K562 (cell line): Measurements from ENCODE around the gene AURKB. TPM values are rescaled to one million over a fixed set of nuclear protein-coding genes. Genes with fewer than 3 reads are reported as not detected.

Experiments used
- C11orf30 ChIP-seq: fragments of 450-650 bp; IDR thresholded peaks from 2 replicates; pipeline ENCODE4 v1.6.1; 2016; ENCODE audit warnings: low read depth, mild to moderate bottlenecking
- CCAR2 ChIP-seq: fragments of 200-400 bp; formaldehyde crosslinking; IDR thresholded peaks from 2 replicates; pipeline ENCODE4 v1.6.1; 2017; ENCODE audit warnings: mild to moderate bottlenecking, low read depth, low read length
- HCFC1 ChIP-seq: IDR thresholded peaks from 2 replicates; pipeline ENCODE4 v1.6.1; 2012; ENCODE audit warnings: low read depth, low read length, improper control_type of control experiment
- HLTF ChIP-seq: fragments of 450-650 bp; IDR thresholded peaks from 2 replicates; pipeline ENCODE4 v1.6.1; 2016
- JUNB ChIP-seq: fragments of 450-650 bp; formaldehyde crosslinking; conservative IDR thresholded peaks from 2 replicates; pipeline ENCODE4 v1.4.0; 2020; ENCODE audit warnings: mild to moderate bottlenecking
- KDM2B ChIP-seq: fragments of 250-450 bp; sonication (Bioruptor Pico); IDR thresholded peaks from 2 replicates; pipeline ENCODE4 v1.8.0; 2021; ENCODE audit warnings: mild to moderate bottlenecking, moderate library complexity
- KLF13 ChIP-seq: fragments of 450-650 bp; IDR thresholded peaks from 2 replicates; pipeline ENCODE4 v1.6.1; 2016; ENCODE audit warnings: missing genetic modification characterization, low read depth, mild to moderate bottlenecking, missing compliant biosample characterization, moderate library complexity, borderline replicate concordance
- MBD2 ChIP-seq: sonication (generic); IDR thresholded peaks from 2 replicates; pipeline ENCODE4 v1.6.1; 2016; ENCODE audit warnings: low read depth, borderline replicate concordance
- NFE2 ChIP-seq: IDR thresholded peaks from 2 replicates; pipeline ENCODE4 v1.6.1; 2014; ENCODE audit warnings: antibody characterized with exemption, low read depth
- SMAD4 ChIP-seq: fragments of 250-450 bp; sonication (Bioruptor Pico); conservative IDR thresholded peaks from 2 replicates; pipeline ENCODE4 v1.8.0; 2021; ENCODE audit warnings: inconsistent platforms, mild to moderate bottlenecking, moderate library complexity
- SMARCB1 ChIP-seq: IDR thresholded peaks from 2 replicates; pipeline ENCODE4 v1.6.1; 2011; ENCODE audit warnings: improper control_type of control experiment, low read depth; ENCODE audit not compliant: insufficient read length
- TBL1XR1 ChIP-seq, 2 experiments: IDR thresholded peaks; 2 replicates each; pipeline ENCODE4 v1.6.1; 2012; ENCODE audit warnings: improper control_type of control experiment in 2 of 2, low read length in 2 of 2, mild to moderate bottlenecking in 1 of 2
- U2AF2 ChIP-seq: fragments of 200-400 bp; formaldehyde crosslinking; optimal IDR thresholded peaks from 2 replicates; pipeline ENCODE3; 2017; ENCODE audit warnings: low read depth, mild to moderate bottlenecking, low read length
- ZNF134 ChIP-seq: fragments of 250-450 bp; sonication (Bioruptor Pico); conservative IDR thresholded peaks from 2 replicates; pipeline ENCODE4 v1.4.0; 2020
- ZNF253 ChIP-seq: fragments of 250-450 bp; sonication (Bioruptor Pico); conservative IDR thresholded peaks from 2 replicates; pipeline ENCODE4 v1.6.1; 2021; ENCODE audit warnings: mild to moderate bottlenecking
- polyA plus RNA-seq, 8 experiments: library from polyadenylated mRNA; depleted of rRNA in 4 of 8; stranded (reverse) in 5 of 8; unstranded in 3 of 8; fragments of >200 nt; fragmentation: Nextera tagmentation in 2 of 8; fragmentation: Illumina TruSeq in 1 of 8; extraction: Ambion mirVana in 2 of 8; extraction: Trizol in 1 of 8; gene quantifications; 2 replicates each; pipeline versions ENCODE4 v1.2.1 to v1.2.3, GENCODE V29; 2011 to 2014; ENCODE audit warnings: inconsistent platforms in 1 of 8, missing spikeins in 1 of 8
- total RNA-seq, 7 experiments: library from RNA; depleted of rRNA in 6 of 7; stranded (reverse); fragments of >200 nt in 6 of 7; fragmentation: Illumina TruSeq in 2 of 7; extraction: Trizol in 2 of 7; gene quantifications; 2 replicates each; pipeline versions ENCODE4 v1.2.1 to v1.2.3, GENCODE V29; 2011 to 2021; ENCODE audit warnings: low replicate concordance in 1 of 7
- TF ChIP-seq, protein P1 (sequence below), 3 experiments: IDR thresholded peaks in 2 of 3; conservative IDR thresholded peaks in 1 of 3; 2 replicates each; pipeline ENCODE4 v1.5.1; 2011 to 2012; ENCODE audit warnings: low read length in 3 of 3, mild to moderate bottlenecking in 3 of 3, control low read depth in 2 of 3, improper control_type of control experiment in 1 of 3, inconsistent platforms in 1 of 3, low read depth in 1 of 3, mixed read lengths in 1 of 3, moderate library complexity in 1 of 3; ENCODE audit not compliant: insufficient read depth in 2 of 3
- TF ChIP-seq, protein P2 (sequence below), 2 experiments: fragments of 450-650 bp; conservative IDR thresholded peaks; 2 replicates each; pipeline ENCODE4 v1.6.1; 2017; ENCODE audit warnings: mild to moderate bottlenecking in 2 of 2, moderate library complexity in 2 of 2
- TF ChIP-seq, protein P3 (sequence below), 2 experiments: IDR thresholded peaks; 2 replicates each; pipeline ENCODE4 v1.6.1; 2011; ENCODE audit warnings: borderline replicate concordance in 1 of 2, control low read depth in 1 of 2, low read depth in 1 of 2, low read length in 1 of 2, mild to moderate bottlenecking in 1 of 2, mixed read lengths in 1 of 2, moderate library complexity in 1 of 2; ENCODE audit not compliant: insufficient read depth in 1 of 2, insufficient read length in 1 of 2, poor library complexity in 1 of 2, severe bottlenecking in 1 of 2; ENCODE audit errors: extremely low read depth in 1 of 2
- TF ChIP-seq, protein P4 (sequence below): fragments of 450-650 bp; IDR thresholded peaks from 2 replicates; pipeline ENCODE4 v1.6.1; 2016; ENCODE audit warnings: antibody characterized with exemption

The AURKB gene
- total and polyA plus RNA-seq, 9 of the 15 experiments (the other 6 are each of a cell fraction or from before 2014, with no cell fraction given) = 27.2 to 114 (median 74.8) TPM

DNA sequence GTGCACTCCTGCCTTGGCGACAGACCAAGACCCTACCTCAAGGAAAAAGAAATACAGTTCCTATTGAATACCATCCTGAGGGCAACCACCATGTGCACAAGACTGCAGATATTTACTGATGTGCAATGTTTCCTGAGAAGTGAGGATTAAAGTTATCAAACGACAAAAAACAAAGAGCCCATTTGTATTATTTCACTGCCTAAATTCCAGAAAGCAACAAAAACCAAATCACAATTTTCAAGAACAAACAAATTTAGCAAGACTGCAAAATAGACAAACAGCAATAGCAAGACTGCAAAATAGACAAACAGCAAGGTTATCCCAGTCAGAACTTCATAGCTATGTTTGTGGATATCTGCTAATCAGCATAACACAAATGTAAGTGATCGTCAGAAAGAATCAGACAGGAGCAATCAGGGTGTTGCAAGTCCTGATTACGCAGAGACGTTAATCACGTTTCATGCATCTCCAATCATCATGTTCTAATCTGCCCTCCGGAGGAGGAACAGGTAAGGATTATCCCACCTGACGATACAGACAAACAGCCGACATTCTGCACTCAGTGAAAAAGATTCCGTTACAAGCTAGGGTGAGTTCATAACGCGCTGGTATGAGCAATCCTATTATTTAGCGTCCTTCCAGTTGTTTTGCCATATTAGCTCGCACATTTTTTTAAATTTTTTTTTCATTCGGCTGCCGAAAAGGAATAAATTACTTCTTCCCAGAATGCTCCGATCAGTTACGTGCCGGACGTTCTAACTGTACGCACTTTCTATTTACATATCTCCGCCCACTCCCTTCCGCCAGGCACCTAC is 37.1 kb downstream of the AURKB start (continued):
- TF ChIP-seq, protein P1, sequence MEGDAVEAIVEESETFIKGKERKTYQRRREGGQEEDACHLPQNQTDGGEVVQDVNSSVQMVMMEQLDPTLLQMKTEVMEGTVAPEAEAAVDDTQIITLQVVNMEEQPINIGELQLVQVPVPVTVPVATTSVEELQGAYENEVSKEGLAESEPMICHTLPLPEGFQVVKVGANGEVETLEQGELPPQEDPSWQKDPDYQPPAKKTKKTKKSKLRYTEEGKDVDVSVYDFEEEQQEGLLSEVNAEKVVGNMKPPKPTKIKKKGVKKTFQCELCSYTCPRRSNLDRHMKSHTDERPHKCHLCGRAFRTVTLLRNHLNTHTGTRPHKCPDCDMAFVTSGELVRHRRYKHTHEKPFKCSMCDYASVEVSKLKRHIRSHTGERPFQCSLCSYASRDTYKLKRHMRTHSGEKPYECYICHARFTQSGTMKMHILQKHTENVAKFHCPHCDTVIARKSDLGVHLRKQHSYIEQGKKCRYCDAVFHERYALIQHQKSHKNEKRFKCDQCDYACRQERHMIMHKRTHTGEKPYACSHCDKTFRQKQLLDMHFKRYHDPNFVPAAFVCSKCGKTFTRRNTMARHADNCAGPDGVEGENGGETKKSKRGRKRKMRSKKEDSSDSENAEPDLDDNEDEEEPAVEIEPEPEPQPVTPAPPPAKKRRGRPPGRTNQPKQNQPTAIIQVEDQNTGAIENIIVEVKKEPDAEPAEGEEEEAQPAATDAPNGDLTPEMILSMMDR (IDR thresholded peaks at IDR 0.05 in 2 of 3, conservative IDR thresholded peaks at IDR 0.05 in 1 of 3; ENCODE audit: insufficient read depth in 2 of 3, low read depth in 1 of 3, low read length in 3 of 3) = peak in 1 of 3 experiments; percentile 8; a peak in 2 of 6 replicates
- TF ChIP-seq C11orf30 = peak; percentile 91
- TF ChIP-seq ZNF134 (CRISPR knock-in tag) = 0 out of 2 replicates have a peak, but pooled peaks have one; percentile 30
- TF ChIP-seq NFE2 = peak; percentile 59; the same call in 1 of the 2 replicates
- TF ChIP-seq, protein P2, sequence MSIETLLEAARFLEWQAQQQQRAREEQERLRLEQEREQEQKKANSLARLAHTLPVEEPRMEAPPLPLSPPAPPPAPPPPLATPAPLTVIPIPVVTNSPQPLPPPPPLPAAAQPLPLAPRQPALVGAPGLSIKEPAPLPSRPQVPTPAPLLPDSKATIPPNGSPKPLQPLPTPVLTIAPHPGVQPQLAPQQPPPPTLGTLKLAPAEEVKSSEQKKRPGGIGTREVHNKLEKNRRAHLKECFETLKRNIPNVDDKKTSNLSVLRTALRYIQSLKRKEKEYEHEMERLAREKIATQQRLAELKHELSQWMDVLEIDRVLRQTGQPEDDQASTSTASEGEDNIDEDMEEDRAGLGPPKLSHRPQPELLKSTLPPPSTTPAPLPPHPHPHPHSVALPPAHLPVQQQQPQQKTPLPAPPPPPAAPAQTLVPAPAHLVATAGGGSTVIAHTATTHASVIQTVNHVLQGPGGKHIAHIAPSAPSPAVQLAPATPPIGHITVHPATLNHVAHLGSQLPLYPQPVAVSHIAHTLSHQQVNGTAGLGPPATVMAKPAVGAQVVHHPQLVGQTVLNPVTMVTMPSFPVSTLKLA (conservative IDR thresholded peaks at IDR 0.05) = peak; percentile 62 to 74
- TF ChIP-seq ZNF253 (CRISPR knock-in tag) = peak; percentile 93
- TF ChIP-seq, protein P3, sequence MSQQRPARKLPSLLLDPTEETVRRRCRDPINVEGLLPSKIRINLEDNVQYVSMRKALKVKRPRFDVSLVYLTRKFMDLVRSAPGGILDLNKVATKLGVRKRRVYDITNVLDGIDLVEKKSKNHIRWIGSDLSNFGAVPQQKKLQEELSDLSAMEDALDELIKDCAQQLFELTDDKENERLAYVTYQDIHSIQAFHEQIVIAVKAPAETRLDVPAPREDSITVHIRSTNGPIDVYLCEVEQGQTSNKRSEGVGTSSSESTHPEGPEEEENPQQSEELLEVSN (IDR thresholded peaks at IDR 0.05; ENCODE audit: borderline replicate concordance in 1 of 2, extremely low read depth in 1 of 2, insufficient read depth in 1 of 2, insufficient read length in 1 of 2, low read depth in 1 of 2, low read length in 1 of 2, poor library complexity in 1 of 2, severe bottlenecking in 1 of 2) = no peak
- no peak for TF ChIP-seq CCAR2
- TF ChIP-seq U2AF2 = no peak
- TF ChIP-seq TBL1XR1 (IDR thresholded peaks at IDR 0.05; ENCODE audit: low read length in 2 of 2) = peak; percentile 79 to 89
- TF ChIP-seq KDM2B (CRISPR knock-in tag) = no peak
- TF ChIP-seq, protein P4, sequence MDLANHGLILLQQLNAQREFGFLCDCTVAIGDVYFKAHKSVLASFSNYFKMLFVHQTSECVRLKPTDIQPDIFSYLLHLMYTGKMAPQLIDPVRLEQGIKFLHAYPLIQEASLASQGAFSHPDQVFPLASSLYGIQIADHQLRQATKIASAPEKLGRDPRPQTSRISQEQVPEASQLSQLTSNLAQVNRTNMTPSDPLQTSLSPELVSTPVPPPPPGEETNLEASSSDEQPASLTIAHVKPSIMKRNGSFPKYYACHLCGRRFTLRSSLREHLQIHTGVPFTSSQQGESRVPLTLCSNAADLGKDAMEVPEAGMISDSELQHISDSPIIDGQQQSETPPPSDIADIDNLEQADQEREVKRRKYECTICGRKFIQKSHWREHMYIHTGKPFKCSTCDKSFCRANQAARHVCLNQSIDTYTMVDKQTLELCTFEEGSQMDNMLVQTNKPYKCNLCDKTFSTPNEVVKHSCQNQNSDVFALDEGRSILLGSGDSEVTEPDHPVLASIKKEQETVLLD = peak; percentile 89; the same call in 1 of the 2 replicates
- TF ChIP-seq KLF13 (tag) = peak; percentile 82
- peak; percentile 62 for TF ChIP-seq SMAD4 (CRISPR knock-in tag)
- TF ChIP-seq SMARCB1 = no peak
- peak; percentile 84 for TF ChIP-seq HLTF
- TF ChIP-seq HCFC1 = peak; percentile 65
- TF ChIP-seq JUNB (CRISPR knock-in tag) = peak; percentile 70; the same call in 1 of the 2 replicates
- TF ChIP-seq MBD2 = peak; percentile 95
